22Rv1 (cell line): ENCODE results near the gene SENP8.

Experiments
- ZFX ChIP-seq: fragments of 450-650 bp; IDR thresholded peaks from 2 replicates; pipeline ENCODE4 v1.6.1; 2017; ENCODE audit warnings: antibody characterized with exemption, borderline replicate concordance
- TF ChIP-seq, protein P1 (sequence below): fragments of 450-650 bp; IDR thresholded peaks from 2 replicates; pipeline ENCODE4 v1.5.1; 2017; ENCODE audit warnings: mild to moderate bottlenecking

DNA sequence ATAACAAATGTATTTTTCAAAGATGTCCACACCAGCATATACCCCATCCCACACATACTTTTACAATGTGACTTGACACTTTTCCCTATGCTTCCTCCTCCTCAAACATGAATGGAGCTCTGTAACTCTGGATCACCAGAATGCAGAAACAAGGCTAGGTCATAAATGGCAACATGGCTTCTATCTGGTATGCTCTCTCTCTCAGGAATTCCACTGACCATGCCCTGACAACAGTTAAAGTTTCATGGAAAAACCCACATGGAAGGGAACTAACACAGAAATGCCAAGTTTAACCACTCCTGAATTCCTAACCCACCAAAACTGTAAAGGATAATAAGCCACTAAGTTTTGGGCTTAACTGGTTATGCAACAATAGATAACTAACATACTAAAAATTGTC lies 20.2 kb upstream of the SENP8 start:
- TF ChIP-seq, protein P1, sequence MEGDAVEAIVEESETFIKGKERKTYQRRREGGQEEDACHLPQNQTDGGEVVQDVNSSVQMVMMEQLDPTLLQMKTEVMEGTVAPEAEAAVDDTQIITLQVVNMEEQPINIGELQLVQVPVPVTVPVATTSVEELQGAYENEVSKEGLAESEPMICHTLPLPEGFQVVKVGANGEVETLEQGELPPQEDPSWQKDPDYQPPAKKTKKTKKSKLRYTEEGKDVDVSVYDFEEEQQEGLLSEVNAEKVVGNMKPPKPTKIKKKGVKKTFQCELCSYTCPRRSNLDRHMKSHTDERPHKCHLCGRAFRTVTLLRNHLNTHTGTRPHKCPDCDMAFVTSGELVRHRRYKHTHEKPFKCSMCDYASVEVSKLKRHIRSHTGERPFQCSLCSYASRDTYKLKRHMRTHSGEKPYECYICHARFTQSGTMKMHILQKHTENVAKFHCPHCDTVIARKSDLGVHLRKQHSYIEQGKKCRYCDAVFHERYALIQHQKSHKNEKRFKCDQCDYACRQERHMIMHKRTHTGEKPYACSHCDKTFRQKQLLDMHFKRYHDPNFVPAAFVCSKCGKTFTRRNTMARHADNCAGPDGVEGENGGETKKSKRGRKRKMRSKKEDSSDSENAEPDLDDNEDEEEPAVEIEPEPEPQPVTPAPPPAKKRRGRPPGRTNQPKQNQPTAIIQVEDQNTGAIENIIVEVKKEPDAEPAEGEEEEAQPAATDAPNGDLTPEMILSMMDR = no peak
- no peak for TF ChIP-seq ZFX
